Measurements from ENCODE around the gene FIGN. TPM values are rescaled to one million over a fixed set of nuclear protein-coding genes. Genes with fewer than 3 reads are reported as not detected.

The FIGN gene
- total RNA-seq, 1 donor from 2014 or later: 7.9 TPM

- DNase-seq (ENCODE audit: low read depth): peak; percentile 63
Measured at GRCh38 chr2:163667064-163667887, 68.5 kb downstream of the FIGN start.

DNA sequence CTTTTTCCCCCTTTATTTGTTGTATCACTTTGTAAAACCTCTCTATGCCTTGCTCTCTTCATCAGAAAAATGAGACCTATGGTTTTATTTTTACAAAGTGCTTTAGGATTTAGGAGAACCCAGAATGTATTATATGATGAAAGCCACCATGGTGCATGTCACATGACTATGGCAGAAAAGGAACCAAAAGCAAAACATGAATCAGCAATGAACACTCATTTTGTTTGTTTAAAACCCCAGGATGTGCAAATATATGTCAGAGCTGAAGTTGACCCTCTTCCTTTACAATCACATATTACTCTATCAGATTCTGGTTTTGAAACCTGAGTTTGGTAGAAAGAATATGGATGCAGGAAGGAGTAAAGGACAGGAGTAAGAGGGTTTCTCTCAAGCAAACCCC is 70.0 kb downstream of the FIGN start:
- DNase-seq (ENCODE audit: low read depth): no peak

- DNase-seq (ENCODE audit: low read depth): no peak
Measured at GRCh38 chr2:163665051-163665450, 70.8 kb downstream of the FIGN start.

- DNase-seq (ENCODE audit: low read depth): peak; percentile 49
Measured at GRCh38 chr2:163664610-163665009, 71.2 kb downstream of the FIGN start.

GRCh38 chr2:163662141-163662780 is 73.5 kb downstream of the FIGN start:
- DNase-seq (ENCODE audit: low read depth): no peak

- no peak for DNase-seq (ENCODE audit: low read depth)
Measured at GRCh38 chr2:163659224-163659623, 76.6 kb downstream of the FIGN start.

GRCh38 chr2:163658556-163658955 is 77.3 kb downstream of the FIGN start:
- DNase-seq (ENCODE audit: low read depth): no peak

DNA sequence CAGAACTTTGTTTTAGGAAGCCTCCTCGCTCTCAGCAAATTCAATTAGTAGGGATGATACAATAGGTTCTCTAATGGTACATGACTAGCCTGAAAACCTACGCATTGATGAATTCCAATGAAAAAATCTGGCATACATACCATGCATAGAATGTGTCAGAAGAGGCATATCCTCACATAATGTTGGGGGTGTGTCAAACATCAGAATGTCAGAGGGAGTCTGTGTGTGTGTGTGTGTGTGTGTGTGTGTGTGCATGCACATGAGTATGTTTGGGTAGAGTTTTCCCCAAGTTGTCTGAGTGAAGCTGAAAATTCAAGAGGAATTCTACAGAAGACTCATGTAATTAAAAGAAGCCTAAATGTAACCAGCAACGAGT is 78.5 kb downstream of the FIGN start:
- no peak for DNase-seq (ENCODE audit: low read depth)

DNA sequence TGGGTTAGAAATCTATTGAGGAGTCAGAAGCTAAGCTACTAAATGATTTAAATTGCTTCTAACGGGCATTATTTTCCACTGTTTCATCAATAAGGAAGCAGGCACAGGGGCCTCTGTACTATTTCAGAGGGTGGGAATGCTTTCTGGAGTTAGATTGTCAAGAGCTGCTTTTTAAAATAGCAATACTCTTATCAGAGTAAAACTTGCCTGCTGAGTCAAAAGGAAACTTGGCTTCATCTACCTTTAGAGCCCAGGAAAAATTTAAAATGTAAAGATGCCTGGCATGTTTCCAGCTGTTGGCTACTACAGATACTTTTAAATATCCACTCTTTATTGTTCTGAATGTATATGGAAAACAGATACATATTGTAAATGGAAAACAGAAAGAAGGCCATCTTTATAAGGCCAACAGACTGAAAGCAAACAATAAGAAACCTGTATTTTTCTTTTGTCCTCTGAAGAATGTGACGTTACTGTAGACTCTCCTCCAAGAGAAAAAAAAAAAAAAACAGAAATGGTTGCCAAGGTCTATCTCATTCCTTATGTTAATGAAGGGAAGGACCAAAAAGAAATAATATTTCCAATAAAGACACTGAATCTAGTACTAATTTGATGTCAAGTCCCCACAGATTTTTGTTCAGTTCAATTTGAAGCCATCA is 79.1 kb downstream of the FIGN start:
- DNase-seq (ENCODE audit: low read depth): no peak

DNA sequence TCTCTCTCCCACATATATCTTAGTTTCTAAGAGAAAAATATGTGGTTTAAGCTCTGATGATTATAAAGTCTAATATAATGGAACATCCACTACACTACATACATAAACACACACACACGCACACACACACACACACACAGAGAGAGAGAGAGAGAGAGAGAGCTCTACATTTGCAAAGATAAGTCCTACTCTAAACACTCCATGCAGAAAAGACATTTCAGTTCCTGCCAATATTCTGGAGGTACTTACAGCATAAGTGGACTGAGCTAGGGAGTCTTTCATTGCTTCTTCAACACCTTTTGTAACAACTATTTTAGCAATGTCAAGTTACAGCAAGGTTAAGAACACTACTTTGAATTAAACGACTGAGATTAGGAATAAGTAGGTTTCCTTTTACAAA is 80.1 kb downstream of the FIGN start:
- no peak for DNase-seq (ENCODE audit: low read depth)

GRCh38 chr2:163652751-163653150 is 83.1 kb downstream of the FIGN start:
- DNase-seq (ENCODE audit: low read depth): no peak

GRCh38 chr2:163649080-163649479 is 86.7 kb downstream of the FIGN start:
- peak; percentile 12 for DNase-seq (ENCODE audit: low read depth)

DNA sequence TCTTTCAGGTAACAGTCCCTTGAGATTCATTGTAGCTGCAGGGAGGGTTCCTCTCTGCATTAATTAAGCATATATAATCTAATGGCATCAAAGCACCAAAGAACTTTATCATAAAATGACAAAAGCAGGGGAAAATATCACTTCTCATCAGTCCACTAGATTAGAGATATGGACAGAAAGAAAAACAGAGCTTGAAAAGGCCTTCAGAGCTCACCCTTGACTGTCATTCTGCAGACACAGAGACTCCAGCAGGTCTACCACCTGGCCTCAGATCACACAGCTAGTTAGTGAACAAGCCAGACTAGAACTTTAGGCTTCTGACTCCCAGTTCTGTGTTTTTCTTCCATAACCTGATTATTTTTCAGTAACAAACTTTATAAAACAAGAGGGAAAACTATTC is 88.5 kb downstream of the FIGN start:
- no peak for DNase-seq (ENCODE audit: low read depth)

DNA sequence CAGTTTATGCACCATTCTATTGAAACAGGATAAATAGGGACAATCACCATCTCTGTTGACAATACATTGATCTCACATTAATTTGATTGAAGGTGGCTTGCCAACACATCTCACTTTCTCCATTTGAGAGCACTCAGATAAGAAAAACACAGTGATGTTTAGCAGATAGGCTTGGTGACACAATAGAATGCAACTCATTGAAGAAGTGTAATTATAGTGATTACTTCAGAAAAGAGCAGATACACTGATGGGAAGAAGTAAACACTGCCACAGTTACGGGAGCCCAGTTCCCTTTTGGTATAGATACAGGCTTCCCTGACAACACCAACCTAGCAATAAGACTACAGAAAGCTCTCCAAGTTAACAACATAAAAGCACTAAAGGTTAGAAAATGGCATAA is 89.1 kb downstream of the FIGN start:
- no peak for DNase-seq (ENCODE audit: low read depth)

GRCh38 chr2:163644238-163644637 is 91.6 kb downstream of the FIGN start:
- DNase-seq (ENCODE audit: low read depth): peak; percentile 6

DNA sequence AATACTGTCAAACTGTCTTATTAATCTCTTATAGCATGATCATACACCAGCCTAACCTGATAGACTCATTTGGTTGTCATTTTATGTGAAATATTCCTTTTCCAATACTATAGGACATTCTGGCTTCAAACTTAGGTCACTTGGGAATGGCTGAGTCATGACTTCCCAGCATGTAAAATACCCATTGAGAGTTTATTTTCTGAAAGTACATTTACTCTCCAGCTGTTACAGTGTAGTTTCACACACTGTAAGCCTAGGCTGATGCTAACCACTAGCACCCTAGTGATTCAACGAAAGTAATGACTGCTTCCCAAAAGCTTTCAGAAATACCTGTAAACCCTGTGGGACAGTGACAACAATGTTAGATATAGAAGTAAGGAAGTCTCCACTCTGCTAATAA is 93.8 kb downstream of the FIGN start:
- peak; percentile 29 for DNase-seq (ENCODE audit: low read depth)

DNA sequence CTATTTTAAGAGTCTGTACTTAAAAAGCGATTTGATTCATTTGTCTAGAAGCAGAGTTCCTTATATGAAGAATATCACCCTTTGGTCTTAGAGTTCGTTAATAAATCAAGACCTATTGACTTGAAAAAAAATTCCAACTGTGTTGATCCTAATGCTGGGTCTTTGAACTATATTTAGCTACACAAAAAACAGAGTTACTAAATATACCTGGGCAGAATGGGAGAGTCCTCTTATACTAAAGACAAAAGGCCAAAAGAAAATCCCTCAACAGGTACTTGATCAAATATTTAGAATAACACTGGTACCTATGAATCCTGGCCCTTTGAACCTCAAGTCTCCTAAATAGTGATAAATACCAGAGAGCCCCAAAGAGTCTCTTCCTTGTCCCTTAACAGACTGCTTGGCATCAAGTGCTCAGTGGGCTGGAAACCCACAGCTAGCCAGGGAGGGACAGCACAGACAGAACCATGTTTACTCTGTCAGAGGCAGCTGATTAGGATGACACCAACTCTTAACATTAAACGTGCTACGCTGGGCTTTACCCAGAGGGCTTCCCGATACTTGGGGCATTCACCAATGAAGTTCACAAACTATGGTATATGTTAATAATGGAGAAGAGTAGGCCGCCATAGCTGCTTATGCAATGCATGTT is 95.1 kb downstream of the FIGN start:
- peak; percentile 8 for DNase-seq (ENCODE audit: low read depth)

DNA sequence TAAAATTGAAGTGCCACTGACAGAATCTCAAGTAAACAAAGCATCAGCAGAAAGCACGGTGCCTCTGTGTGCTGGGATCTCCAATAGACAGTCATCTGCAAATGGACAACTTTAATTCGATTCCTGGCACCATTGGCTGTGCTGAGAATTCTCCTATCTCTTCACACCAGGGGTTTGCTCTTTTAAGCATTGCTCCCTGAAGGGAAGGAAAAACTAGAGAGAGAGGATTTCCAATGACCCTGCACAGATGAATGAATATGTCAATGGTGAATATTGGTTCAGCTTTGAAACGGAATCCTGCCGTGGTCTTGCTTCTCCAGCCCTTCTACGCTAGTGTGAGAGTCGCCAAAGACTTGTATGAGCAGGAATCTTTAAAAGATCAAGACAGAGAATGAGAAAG is 97.9 kb downstream of the FIGN start:
- no peak for DNase-seq (ENCODE audit: low read depth)

DNA sequence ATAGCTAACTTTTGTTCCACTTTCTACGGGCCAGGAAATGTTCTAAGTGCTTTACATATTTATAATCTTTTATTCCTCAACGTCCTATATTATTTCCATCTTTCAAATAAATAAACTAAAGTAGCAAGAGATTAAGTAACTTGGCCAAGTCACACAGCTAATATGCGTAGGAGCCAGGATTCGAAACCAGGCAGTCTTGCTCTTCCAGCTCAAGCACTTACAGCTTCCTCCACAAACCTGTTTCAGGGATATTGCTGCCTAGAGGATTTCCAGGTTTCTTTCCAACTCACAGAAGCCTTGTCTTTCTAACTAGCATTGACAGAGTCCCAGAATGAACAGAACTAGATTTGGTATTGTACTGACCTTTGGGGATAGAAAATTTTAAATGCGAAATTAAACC is 102.5 kb downstream of the FIGN start:
- DNase-seq (ENCODE audit: low read depth): no peak

DNA sequence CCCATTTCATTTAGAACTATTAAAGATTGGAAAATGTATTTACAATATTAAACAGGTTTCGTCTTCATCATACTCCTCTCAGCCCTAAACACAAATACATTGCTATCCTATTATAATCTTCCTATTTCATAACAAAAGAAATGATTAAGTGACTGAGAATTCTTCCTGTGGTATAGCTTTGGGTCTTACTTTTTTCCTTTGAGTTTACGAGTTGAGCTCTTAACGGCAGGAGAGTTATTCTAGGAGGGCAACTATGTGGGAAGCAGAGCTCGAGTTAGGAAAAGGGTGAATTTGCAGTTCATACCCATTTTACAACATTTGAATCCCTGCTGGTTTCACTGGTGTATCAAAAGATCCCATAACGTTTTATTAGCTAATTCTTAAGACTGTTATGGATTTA is 105.0 kb downstream of the FIGN start:
- DNase-seq (ENCODE audit: low read depth): no peak

DNA sequence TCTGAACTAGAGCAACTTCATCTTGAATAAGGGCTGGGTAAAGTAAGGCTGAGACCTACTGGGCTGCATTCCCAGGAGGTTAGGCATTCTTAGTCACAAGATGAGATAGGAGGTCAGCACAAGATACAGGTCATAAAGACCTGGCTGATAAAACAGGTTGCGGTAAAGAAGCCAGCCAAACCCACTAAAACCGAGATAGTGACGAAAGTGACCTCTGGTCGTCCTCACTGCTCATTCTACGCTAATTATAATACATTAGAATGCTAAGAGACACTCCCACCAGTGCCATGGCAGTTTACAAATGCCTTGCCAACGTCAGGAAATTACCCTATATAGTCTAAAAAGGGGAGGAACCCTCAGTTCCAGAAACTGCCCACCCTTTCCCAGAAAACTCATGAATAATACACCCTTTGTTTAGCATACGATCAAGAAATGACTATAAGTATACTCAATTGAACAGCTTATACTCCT is 109.1 kb downstream of the FIGN start:
- DNase-seq (ENCODE audit: low read depth): no peak

GRCh38 chr2:163626208-163626607 is 109.6 kb downstream of the FIGN start:
- no peak for DNase-seq (ENCODE audit: low read depth)
